Stimulated activated effector memory CD8-positive, alpha-beta T cell treated with anti-CD3 and anti-CD28 coated beads, Interleukin-12 subunit alpha, Interleukin-12 subunit beta, amount 100 ng/mL, for 72 hours (primary cell): ENCODE measurements around the gene ATP2C2.

Source experiments
- ATAC-seq: fragments of 150-1000 bp; cut with Tn5 transposase; 2 replicates; pipeline ENCODE4 v1.10.0; 2021
- DNase-seq, 2 donors: peaks; one replicate each; pipeline ENCODE4 v3.0.0; 2021 to 2022; ENCODE audit warnings: low spot score in 2 of 2
- H3K27ac Mint-ChIP-seq: one replicate; pipeline ENCODE4 v1.8.0; 2022; ENCODE audit warnings: mild to moderate bottlenecking, mixed read lengths
- H3K36me3 Mint-ChIP-seq: one replicate; pipeline ENCODE4 v1.8.0; 2022; ENCODE audit warnings: mild to moderate bottlenecking, mixed read lengths
- H3K4me1 Mint-ChIP-seq: one replicate; pipeline ENCODE4 v1.8.0; 2022; ENCODE audit warnings: mixed read lengths
- H3K4me3 Mint-ChIP-seq: one replicate; pipeline ENCODE4 v1.8.0; 2022; ENCODE audit warnings: mild to moderate bottlenecking, mixed read lengths
- H3K9me3 Mint-ChIP-seq: one replicate; pipeline ENCODE4 v1.8.0; 2022; ENCODE audit warnings: mixed read lengths

Gene ATP2C2, protein sequence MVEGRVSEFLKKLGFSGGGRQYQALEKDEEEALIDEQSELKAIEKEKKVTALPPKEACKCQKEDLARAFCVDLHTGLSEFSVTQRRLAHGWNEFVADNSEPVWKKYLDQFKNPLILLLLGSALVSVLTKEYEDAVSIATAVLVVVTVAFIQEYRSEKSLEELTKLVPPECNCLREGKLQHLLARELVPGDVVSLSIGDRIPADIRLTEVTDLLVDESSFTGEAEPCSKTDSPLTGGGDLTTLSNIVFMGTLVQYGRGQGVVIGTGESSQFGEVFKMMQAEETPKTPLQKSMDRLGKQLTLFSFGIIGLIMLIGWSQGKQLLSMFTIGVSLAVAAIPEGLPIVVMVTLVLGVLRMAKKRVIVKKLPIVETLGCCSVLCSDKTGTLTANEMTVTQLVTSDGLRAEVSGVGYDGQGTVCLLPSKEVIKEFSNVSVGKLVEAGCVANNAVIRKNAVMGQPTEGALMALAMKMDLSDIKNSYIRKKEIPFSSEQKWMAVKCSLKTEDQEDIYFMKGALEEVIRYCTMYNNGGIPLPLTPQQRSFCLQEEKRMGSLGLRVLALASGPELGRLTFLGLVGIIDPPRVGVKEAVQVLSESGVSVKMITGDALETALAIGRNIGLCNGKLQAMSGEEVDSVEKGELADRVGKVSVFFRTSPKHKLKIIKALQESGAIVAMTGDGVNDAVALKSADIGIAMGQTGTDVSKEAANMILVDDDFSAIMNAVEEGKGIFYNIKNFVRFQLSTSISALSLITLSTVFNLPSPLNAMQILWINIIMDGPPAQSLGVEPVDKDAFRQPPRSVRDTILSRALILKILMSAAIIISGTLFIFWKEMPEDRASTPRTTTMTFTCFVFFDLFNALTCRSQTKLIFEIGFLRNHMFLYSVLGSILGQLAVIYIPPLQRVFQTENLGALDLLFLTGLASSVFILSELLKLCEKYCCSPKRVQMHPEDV

GRCh38 chr16:84368308-84368996, at the start of gene ATP2C2:
Gene ATP2C2 (plus strand): TSS chr16:84368538. CDS start chr16:84368616, 78 bp downstream.
- H3K27ac Mint-ChIP-seq: no peak within 1 kb of the TSS
- no peak within 1 kb of the TSS for H3K4me3 Mint-ChIP-seq
- H3K4me1 Mint-ChIP-seq: no peaks in the 10 kb centered on the region
- H3K36me3 Mint-ChIP-seq: no peaks in the 10 kb centered on the region
- no peak for ATAC-seq
- H3K9me3 Mint-ChIP-seq: no peaks in the 10 kb centered on the region
- no peak for DNase-seq

- Mint-ChIP-seq H3K9me3 (peaks cover 5% of the 10 kb centered on the region), H3K4me1 (no peaks in the 10 kb centered on the region), H3K36me3 (no peaks in the 10 kb centered on the region), H3K27ac (no peak overlapping the region), H3K4me3 (no peak overlapping the region)
- no peak for ATAC-seq
- DNase-seq: no peak
These were observed 49.1 kb upstream of the ATP2C2 start for GRCh38 chr16:84319146-84319760.

DNA sequence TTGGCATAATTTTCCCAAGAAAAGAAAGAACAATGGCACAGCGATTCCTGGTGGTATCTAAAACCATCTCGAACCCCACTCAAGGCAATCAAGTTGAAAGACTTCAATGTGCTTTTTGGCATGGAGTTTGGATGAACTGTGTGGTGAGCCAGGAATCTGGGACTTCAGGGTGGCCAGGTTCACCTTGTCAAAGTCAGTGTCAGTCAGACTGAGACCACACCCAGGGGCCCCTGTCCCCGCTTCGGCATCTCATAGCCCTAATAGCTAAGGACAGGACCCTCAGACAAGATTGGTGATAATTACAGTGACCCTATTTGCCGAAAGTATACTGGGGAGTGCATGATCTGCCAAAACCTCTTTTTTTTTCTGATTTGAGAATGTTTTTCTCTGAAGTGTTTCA, 47.8 kb upstream of the ATP2C2 start:
- H3K9me3 Mint-ChIP-seq: peaks cover 5% of the 10 kb centered on the region
- no peaks in the 10 kb centered on the region for H3K4me1 Mint-ChIP-seq
- H3K36me3 Mint-ChIP-seq: no peaks in the 10 kb centered on the region
- DNase-seq (no peak), ATAC-seq (no peak)
- H3K4me3 Mint-ChIP-seq: no peak overlapping the region
- H3K27ac Mint-ChIP-seq: no peak overlapping the region

DNA sequence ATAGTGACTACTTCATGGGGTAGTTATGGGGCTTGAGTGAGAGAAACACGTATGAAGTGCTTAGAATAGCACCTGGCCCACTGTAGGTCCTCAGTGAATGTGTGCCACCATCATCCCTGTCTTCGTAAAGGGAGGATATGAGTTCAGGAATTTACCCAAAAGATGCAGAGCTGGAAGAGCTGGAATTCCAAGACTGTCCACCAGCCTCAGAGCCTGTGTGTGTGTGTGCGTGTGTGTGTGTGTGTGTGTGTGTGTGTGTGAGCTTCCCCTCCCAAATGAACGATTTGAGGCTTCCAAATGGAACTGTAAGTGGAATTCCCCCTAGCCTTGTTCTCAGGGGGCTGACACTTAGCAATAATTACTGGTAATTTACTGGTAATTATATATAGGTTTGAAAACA, 46.4 kb upstream of the ATP2C2 start:
- ATAC-seq: no peak
- no peak overlapping the region for H3K4me3 Mint-ChIP-seq
- H3K4me1 Mint-ChIP-seq: no peaks in the 10 kb centered on the region
- DNase-seq: no peak
- peaks cover 5% of the 10 kb centered on the region for H3K9me3 Mint-ChIP-seq
- no peak overlapping the region for H3K27ac Mint-ChIP-seq
- H3K36me3 Mint-ChIP-seq: no peaks in the 10 kb centered on the region

- DNase-seq: no peak
- H3K36me3 Mint-ChIP-seq: no peaks in the 10 kb centered on the region
- no peak for ATAC-seq
- H3K9me3 Mint-ChIP-seq: peaks cover 4% of the 10 kb centered on the region
- H3K27ac Mint-ChIP-seq: no peak overlapping the region
- no peaks in the 10 kb centered on the region for H3K4me1 Mint-ChIP-seq
- H3K4me3 Mint-ChIP-seq: no peak overlapping the region
These were observed 45.6 kb upstream of the ATP2C2 start for GRCh38 chr16:84322749-84323148.

DNA sequence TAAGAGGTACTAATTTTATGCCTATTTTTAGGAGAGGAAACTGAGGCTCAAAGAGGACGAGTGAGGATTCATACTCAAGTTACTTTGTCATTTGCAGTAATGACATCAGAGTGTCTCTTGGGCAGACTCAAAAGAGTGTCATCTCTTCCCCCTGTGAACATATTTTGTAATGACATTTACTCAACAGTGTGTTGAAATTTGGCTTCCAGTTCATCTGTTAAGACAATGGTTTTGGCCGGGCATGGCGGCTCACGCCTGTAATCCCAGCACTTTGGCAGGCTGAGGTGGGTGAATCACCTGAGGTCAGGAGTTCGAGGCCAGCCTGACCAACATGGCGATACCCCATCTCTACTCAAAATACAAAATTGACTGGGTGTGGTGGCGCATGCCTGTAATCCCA, 44.7 kb upstream of the ATP2C2 start:
- H3K4me3 Mint-ChIP-seq: no peak overlapping the region
- no peak overlapping the region for H3K27ac Mint-ChIP-seq
- no peaks in the 10 kb centered on the region for H3K9me3 Mint-ChIP-seq
- no peaks in the 10 kb centered on the region for H3K4me1 Mint-ChIP-seq
- ATAC-seq: no peak
- no peak for DNase-seq
- H3K36me3 Mint-ChIP-seq: no peaks in the 10 kb centered on the region

DNA sequence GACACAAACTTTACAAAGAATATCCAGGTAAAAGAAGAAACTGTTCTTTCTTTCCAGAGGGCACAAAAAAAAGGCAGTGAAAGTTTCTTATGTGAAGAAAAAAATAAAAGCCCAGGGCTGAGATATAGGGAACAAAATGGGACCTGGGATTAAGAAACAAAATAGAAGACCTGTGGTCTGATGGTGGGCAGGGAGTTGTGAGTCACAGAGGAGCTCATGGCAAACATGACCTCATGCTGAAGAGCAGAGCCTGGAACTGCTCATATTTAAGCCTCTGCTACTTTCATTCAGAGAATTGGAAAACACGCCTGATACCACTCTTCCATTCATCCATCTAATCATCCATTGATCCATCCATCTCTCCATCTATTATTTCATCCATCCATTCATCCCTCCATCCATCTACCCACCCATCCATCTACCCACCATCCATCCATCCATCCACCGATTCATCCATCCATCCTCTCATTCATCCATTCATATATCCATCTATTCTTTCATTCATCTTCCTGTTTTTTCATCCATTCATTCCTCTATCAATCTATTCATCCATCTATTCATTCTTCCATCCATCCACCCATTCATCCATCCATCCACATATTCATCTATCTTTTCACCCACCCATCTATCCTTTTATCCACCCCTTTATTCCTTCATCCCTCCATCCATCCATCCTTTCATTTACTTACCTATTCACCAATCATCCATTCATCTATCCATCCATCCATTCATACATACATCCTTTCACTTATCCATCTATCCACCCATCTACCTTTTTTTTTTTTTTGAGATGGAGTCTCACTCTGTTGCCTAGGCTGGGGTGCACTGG, 43.7 kb upstream of the ATP2C2 start:
- H3K27ac Mint-ChIP-seq: no peak overlapping the region
- H3K36me3 Mint-ChIP-seq: no peaks in the 10 kb centered on the region
- H3K4me1 Mint-ChIP-seq: no peaks in the 10 kb centered on the region
- no peaks in the 10 kb centered on the region for H3K9me3 Mint-ChIP-seq
- ATAC-seq (no peak), DNase-seq (no peak)
- H3K4me3 Mint-ChIP-seq: no peak overlapping the region

DNA sequence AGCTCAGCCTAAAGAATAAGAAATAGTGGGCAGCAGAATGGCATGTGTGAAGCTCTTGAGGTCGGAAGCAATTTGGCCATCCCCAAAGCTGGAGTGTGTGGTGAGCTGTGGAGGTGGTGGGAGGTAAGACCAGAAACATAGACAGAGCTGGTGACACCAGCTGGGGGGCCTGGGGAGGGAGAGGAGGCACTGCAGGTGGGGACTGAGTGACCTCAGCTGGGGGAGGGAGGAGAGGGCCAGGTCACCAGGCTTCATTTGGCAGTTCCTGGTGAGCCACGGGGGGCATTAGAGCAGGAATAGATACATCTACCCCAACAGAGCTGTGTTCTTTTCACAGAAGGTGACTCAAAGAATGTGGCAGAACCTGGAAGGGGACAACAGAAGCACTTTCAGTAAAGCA, 41.8 kb upstream of the ATP2C2 start:
- no peaks in the 10 kb centered on the region for H3K9me3 Mint-ChIP-seq
- H3K4me1 Mint-ChIP-seq: no peaks in the 10 kb centered on the region
- no peaks in the 10 kb centered on the region for H3K36me3 Mint-ChIP-seq
- no peak overlapping the region for H3K27ac Mint-ChIP-seq
- no peak for ATAC-seq
- H3K4me3 Mint-ChIP-seq: no peak overlapping the region
- DNase-seq: no peak

DNA sequence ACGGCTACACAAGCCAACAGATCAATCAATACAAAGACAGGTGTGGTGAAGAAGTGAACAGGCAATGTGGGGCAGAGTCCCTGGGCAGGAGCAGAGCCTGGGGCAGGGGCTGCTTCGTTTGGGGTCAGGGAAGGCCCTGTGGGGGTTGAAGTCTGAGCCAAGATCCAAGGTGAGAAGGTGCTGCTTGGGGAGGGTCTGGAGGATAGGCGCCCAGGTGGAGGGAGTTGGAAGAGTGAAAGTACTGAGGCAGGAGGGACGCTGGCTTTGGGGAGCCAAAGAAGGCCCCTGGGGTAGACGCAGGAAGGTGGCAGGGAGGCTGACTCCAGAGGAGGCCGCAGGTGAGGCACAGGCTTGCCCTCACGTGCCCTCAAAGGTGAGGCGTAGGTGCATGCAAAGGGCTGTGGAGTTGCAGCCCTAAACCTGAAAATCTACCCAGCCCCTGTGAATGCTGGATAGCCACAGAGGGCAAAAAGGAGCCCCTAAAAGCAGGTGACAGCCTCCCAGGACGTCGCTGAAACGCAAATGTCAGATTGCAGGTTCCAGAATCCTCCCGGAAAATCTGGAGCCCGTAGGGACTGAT, 40.3 kb upstream of the ATP2C2 start:
- DNase-seq (no peak), ATAC-seq (no peak)
- no peak overlapping the region for H3K4me3 Mint-ChIP-seq
- H3K4me1 Mint-ChIP-seq: no peaks in the 10 kb centered on the region
- H3K27ac Mint-ChIP-seq: no peak overlapping the region
- no peaks in the 10 kb centered on the region for H3K36me3 Mint-ChIP-seq
- H3K9me3 Mint-ChIP-seq: no peaks in the 10 kb centered on the region

GRCh38 chr16:84329016-84329415, 39.3 kb upstream of the ATP2C2 start:
- no peak for DNase-seq
- ATAC-seq: no peak
- Mint-ChIP-seq H3K36me3 (no peaks in the 10 kb centered on the region), H3K4me3 (no peak overlapping the region), H3K9me3 (no peaks in the 10 kb centered on the region), H3K27ac (no peak overlapping the region), H3K4me1 (no peaks in the 10 kb centered on the region)

- Mint-ChIP-seq H3K27ac (no peak overlapping the region), H3K36me3 (no peaks in the 10 kb centered on the region), H3K4me1 (no peaks in the 10 kb centered on the region), H3K9me3 (no peaks in the 10 kb centered on the region), H3K4me3 (no peak overlapping the region)
- no peak for ATAC-seq
- no peak for DNase-seq
These were observed 38.3 kb upstream of the ATP2C2 start for GRCh38 chr16:84329843-84330684.

- Mint-ChIP-seq H3K4me1 (no peaks in the 10 kb centered on the region), H3K4me3 (no peak overlapping the region), H3K27ac (no peak overlapping the region), H3K36me3 (no peaks in the 10 kb centered on the region), H3K9me3 (no peaks in the 10 kb centered on the region)
- no peak for ATAC-seq
- DNase-seq: no peak
These were observed 37.7 kb upstream of the ATP2C2 start for GRCh38 chr16:84330685-84331050.

DNA sequence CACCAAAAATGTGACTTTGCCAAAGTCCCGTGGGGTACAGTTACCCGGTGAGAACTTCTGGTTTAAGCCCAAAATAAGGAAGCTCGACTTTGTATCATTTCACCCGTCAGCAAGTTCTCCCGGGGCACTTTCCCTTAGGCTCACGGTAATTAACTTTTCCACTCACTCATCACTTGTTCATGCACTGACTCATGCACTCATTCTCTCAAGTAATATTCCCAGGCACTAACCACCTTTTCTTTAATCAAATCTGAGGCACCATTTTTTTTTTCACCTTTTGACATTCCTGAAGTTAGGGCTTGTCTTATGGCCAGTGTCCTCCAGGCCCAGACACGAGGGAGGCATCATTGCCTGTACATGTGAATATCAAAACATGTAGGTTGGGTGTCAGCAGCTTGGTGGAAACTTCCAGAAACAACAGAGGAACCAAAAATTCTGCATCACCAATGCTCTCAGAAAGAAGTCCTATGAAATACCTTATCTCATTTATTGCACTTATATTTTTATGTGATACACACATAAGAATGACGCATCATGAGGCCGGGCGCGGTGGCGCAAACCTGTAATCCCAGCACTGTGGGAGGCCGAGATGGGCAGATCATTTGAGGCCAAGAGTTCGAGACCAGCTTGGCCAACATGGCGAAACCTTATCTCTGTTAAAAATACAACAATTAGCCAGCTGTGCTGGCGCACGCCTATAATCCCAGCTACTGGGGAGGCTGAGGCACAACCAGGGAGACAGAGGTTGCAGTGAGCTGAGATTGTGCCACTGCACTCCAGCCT, 36.1 kb upstream of the ATP2C2 start:
- Mint-ChIP-seq H3K9me3 (no peaks in the 10 kb centered on the region), H3K4me1 (no peaks in the 10 kb centered on the region), H3K27ac (no peak overlapping the region), H3K4me3 (no peak overlapping the region), H3K36me3 (no peaks in the 10 kb centered on the region)
- ATAC-seq (no peak), DNase-seq (no peak)
